ENCODE measurements around the gene CHL1.

GRCh38 chr3:247916-248315, 51.4 kb downstream of the CHL1 start:
- TF ChIP-seq EZH2 (IDR thresholded peaks at IDR 0.05) = no peak
- TF ChIP-seq CTCF (IDR thresholded peaks at IDR 0.05) = no peak
